Measurements from ENCODE around the gene ZKSCAN8.

ZKSCAN8 gene

DNA sequence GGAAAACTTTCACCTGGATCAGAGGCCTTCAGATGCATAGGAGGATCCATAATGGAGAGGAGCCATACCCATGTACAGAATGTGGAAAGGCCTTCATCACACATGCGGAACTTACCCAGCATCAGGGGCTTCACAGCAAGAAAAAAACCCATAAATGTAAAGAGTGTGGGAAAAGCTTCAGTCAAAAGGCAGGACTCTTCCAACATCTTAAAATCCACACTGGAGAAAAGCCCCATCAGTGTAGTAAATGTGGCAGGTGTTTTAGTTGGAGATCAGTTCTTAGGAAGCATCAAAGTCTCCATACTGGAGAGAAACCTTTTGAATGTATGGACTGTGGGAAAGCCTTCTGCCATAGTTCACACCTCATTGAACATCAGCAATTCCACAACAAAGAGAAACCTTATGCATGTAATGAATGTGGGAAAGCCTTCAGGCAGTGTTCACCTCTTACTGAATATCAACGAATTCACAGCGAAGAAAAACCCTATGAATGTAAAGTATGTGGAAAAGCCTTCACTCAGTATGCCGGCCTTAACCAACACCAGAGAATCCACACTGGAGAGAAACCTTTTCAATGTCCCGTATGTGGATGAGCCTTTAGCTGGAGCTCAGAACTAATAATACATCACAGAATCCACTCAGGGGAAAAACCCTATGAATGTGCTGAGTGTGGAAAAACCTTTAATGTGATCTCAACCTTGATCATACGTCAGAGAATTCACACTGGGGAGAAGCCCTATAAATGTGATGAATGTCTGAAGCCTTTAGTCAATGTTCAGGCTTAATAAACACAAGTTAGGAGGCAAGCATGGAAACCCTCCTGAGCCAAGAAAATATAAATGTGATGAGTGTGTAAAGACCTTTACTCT lies 46.7 kb downstream of the ZKSCAN8 start:
- Histone ChIP-seq H3K9me3 (ENCODE audit: control insufficient read depth, low read length) (peaks cover 2% of the 10 kb centered on the region), H3K4me3 (ENCODE audit: low read depth, low read length) (no peak overlapping the region)
- TF ChIP-seq, protein P1, sequence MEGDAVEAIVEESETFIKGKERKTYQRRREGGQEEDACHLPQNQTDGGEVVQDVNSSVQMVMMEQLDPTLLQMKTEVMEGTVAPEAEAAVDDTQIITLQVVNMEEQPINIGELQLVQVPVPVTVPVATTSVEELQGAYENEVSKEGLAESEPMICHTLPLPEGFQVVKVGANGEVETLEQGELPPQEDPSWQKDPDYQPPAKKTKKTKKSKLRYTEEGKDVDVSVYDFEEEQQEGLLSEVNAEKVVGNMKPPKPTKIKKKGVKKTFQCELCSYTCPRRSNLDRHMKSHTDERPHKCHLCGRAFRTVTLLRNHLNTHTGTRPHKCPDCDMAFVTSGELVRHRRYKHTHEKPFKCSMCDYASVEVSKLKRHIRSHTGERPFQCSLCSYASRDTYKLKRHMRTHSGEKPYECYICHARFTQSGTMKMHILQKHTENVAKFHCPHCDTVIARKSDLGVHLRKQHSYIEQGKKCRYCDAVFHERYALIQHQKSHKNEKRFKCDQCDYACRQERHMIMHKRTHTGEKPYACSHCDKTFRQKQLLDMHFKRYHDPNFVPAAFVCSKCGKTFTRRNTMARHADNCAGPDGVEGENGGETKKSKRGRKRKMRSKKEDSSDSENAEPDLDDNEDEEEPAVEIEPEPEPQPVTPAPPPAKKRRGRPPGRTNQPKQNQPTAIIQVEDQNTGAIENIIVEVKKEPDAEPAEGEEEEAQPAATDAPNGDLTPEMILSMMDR (IDR thresholded peaks at IDR 0.05), result no peak

DNA sequence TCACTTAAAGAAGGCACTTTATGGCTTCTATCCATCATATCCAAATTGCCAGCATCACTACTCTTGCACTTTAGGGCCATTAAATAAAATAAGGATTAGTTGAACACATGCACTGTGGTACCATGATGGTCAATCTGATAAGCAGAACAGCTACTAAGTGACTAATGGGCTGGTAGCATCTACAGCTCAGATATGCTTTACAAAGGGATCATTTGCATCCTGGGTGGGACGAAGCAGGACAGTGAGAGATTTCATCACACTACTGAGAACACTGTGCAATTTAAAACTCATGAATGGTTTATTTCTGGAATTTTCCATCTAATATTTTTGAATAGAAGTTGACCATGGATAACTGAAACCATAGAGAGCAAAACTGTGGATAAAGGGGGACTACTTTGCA lies 58.3 kb downstream of the ZKSCAN8 start:
- Histone ChIP-seq H3K4me2 (ENCODE audit: low read length) (no peak overlapping the region), H3K9me3 (ENCODE audit: control insufficient read depth, low read length) (no peaks in the 10 kb centered on the region), H3K27ac (no peak overlapping the region), H2AFZ (no peak overlapping the region), H3K9ac (no peak overlapping the region), H3K36me3 (ENCODE audit: control insufficient read depth, insufficient read depth, low read length) (no peaks in the 10 kb centered on the region), H3K4me3 (ENCODE audit: low read depth, low read length) (no peak overlapping the region), H3K79me2 (no peaks in the 10 kb centered on the region), H3K4me1 (no peaks in the 10 kb centered on the region), H3K27me3 (ENCODE audit: control insufficient read depth, insufficient read depth, low read length) (no peaks in the 10 kb centered on the region)
- TF ChIP-seq, protein P1 (IDR thresholded peaks at IDR 0.05), result no peak

More for the DNA sequence above, 46.7 kb downstream of the ZKSCAN8 start:
- Histone ChIP-seq H3K27me3 (ENCODE audit: control insufficient read depth, insufficient read depth, low read length) (no peaks in the 10 kb centered on the region), H2AFZ (no peak overlapping the region), H3K9ac (no peak overlapping the region), H3K4me1 (no peaks in the 10 kb centered on the region), H3K4me2 (ENCODE audit: low read length) (no peak overlapping the region), H3K27ac (no peak overlapping the region), H3K79me2 (no peaks in the 10 kb centered on the region), H3K36me3 (ENCODE audit: control insufficient read depth, insufficient read depth, low read length) (no peaks in the 10 kb centered on the region)

DNA sequence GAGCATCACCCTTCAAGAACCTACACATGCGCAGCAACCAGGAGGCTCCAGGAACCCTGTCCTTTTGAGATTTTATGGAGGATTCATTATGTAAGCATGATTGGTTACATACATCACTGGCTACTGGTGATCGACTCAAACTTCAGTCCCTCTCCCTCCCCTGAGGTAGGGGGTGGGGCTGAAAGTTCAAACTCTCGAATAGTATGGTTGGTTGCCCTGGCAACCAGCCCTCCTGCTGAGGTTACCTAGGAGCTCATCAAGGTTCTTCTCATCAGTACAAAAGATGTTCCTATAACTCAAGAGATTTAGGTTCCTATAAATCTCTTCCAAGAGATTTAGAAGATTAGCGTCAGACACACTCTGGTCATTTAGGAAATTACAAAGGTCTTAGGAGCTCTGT lies 61.5 kb downstream of the ZKSCAN8 start:
- TF ChIP-seq, protein P1 (IDR thresholded peaks at IDR 0.05), result no peak
- Histone ChIP-seq H3K79me2 (no peaks in the 10 kb centered on the region), H3K4me3 (ENCODE audit: low read depth, low read length) (no peak overlapping the region), H3K4me1 (no peaks in the 10 kb centered on the region), H3K27me3 (ENCODE audit: control insufficient read depth, insufficient read depth, low read length) (peaks cover 1% of the 10 kb centered on the region), H3K9ac (no peak overlapping the region), H3K27ac (no peak overlapping the region), H3K4me2 (ENCODE audit: low read length) (no peak overlapping the region), H3K36me3 (ENCODE audit: control insufficient read depth, insufficient read depth, low read length) (no peaks in the 10 kb centered on the region), H2AFZ (no peak overlapping the region), H3K9me3 (ENCODE audit: control insufficient read depth, low read length) (no peaks in the 10 kb centered on the region)

DNA sequence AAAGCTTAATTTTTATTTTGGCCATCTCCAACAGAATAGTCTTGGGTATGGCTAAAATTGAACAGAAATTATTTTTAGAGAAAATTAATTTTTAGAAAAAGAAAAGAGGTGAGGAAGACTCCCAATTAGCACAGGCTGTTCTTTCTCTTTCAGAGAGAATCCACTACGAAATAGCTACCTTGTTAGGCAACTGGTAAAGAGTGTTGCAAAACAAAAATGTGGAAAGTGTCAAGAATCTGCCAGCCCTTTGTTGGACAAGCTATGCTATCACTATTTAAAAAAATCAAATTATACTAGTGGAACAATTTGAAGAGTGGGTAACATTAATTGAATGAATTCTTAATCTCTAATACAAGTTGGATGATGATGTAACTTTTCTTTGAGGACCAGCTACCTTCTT lies 64.2 kb downstream of the ZKSCAN8 start:
- no peaks in the 10 kb centered on the region for H3K9me3 ChIP-seq (ENCODE audit: control insufficient read depth, low read length)
- H3K9ac ChIP-seq, result no peak overlapping the region
- H3K4me3 ChIP-seq (ENCODE audit: low read depth, low read length), result no peak overlapping the region
- no peaks in the 10 kb centered on the region for H3K36me3 ChIP-seq (ENCODE audit: control insufficient read depth, insufficient read depth, low read length)
- H3K27me3 ChIP-seq (ENCODE audit: control insufficient read depth, insufficient read depth, low read length), result peaks cover 4% of the 10 kb centered on the region
- TF ChIP-seq, protein P1 (IDR thresholded peaks at IDR 0.05), result no peak
- H3K27ac ChIP-seq, result no peak overlapping the region
- H3K4me1 ChIP-seq, result no peaks in the 10 kb centered on the region
- no peak overlapping the region for H2AFZ ChIP-seq
- H3K4me2 ChIP-seq (ENCODE audit: low read length), result no peak overlapping the region
- no peaks in the 10 kb centered on the region for H3K79me2 ChIP-seq

DNA sequence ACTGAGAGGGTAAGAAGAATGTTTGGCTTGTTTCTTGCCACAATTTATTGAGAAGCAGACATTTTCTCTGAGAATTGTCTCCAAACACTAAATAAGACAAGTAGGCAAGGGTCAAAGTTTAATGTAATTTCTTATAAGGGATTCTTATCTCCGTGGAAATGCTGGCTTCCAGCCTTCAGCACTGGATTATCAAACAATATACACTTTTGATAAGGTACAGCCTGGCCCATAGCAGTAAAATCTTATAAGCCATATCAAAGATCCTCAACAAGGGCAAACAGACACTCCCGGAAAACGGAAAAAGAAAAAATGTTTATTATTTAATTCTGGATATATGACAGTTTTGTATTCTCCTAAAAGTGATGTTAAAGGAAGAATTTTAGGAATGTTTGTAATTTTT lies 64.8 kb downstream of the ZKSCAN8 start:
- H3K27me3 ChIP-seq (ENCODE audit: control insufficient read depth, insufficient read depth, low read length), result peaks cover 4% of the 10 kb centered on the region
- no peaks in the 10 kb centered on the region for H3K79me2 ChIP-seq
- TF ChIP-seq, protein P1 (IDR thresholded peaks at IDR 0.05), result no peak

More for the DNA sequence above, 64.8 kb downstream of the ZKSCAN8 start:
- Histone ChIP-seq H3K4me3 (ENCODE audit: low read depth, low read length) (no peak overlapping the region), H3K9ac (no peak overlapping the region), H3K36me3 (ENCODE audit: control insufficient read depth, insufficient read depth, low read length) (no peaks in the 10 kb centered on the region), H2AFZ (no peak overlapping the region), H3K4me1 (no peaks in the 10 kb centered on the region), H3K27ac (no peak overlapping the region), H3K4me2 (ENCODE audit: low read length) (no peak overlapping the region), H3K9me3 (ENCODE audit: control insufficient read depth, low read length) (no peaks in the 10 kb centered on the region)
